ENCODE data around the gene PPP2R5C. TPM values are rescaled to one million over a fixed set of nuclear protein-coding genes. Genes with fewer than 3 reads are reported as not detected.

PPP2R5C gene
- total RNA-seq, 1 donor, result 114 TPM

DNA sequence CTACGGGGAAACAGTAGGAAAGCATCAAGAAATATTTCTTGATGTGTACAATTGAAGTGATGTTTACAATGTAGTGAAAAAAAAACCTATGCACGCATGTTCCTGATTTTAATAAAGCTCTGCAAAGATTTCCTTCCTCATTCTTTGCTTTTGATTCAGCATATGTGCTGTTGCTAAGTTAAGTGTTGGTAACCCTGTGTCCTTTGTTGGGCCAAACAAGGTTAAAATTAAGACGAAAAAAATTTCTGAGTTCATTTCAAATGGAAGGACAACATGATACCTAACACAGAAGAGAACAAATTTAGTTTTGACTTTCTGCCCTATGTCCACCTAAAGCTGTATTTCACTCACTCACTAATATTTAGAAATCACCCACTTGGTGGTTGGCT, 62.8 kb downstream of the PPP2R5C start:
- H3K4me3 ChIP-seq (ENCODE audit: low read depth, low read length), result no peak overlapping the region
- DNase-seq (ENCODE audit: low read depth), result no peak
- TF ChIP-seq, protein P1, sequence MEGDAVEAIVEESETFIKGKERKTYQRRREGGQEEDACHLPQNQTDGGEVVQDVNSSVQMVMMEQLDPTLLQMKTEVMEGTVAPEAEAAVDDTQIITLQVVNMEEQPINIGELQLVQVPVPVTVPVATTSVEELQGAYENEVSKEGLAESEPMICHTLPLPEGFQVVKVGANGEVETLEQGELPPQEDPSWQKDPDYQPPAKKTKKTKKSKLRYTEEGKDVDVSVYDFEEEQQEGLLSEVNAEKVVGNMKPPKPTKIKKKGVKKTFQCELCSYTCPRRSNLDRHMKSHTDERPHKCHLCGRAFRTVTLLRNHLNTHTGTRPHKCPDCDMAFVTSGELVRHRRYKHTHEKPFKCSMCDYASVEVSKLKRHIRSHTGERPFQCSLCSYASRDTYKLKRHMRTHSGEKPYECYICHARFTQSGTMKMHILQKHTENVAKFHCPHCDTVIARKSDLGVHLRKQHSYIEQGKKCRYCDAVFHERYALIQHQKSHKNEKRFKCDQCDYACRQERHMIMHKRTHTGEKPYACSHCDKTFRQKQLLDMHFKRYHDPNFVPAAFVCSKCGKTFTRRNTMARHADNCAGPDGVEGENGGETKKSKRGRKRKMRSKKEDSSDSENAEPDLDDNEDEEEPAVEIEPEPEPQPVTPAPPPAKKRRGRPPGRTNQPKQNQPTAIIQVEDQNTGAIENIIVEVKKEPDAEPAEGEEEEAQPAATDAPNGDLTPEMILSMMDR (IDR thresholded peaks at IDR 0.05; ENCODE audit: insufficient read depth, low read length), result no peak

DNA sequence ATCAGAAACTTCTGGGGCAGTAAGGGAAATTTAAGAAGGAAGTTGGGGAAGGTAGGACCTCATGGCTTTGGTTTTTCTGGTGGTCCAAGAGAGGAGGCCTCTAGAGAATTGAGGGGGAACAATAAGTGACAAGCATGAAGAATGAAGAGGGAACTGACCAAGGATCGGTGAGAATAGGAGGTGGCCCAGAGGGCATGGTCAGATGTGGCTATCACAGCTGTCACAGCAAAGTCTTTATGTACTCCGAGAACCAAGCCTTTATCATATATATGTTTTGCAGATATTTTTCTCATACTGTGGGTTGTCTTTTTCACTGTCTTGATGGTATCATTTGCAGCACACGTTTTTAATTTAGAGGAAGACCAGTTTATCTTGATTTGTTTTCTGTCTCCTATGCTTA, 64.3 kb downstream of the PPP2R5C start:
- no peak overlapping the region for H3K4me3 ChIP-seq (ENCODE audit: low read depth, low read length)
- DNase-seq (ENCODE audit: low read depth), result no peak
- TF ChIP-seq, protein P1 (IDR thresholded peaks at IDR 0.05; ENCODE audit: insufficient read depth, low read length), result no peak

DNA sequence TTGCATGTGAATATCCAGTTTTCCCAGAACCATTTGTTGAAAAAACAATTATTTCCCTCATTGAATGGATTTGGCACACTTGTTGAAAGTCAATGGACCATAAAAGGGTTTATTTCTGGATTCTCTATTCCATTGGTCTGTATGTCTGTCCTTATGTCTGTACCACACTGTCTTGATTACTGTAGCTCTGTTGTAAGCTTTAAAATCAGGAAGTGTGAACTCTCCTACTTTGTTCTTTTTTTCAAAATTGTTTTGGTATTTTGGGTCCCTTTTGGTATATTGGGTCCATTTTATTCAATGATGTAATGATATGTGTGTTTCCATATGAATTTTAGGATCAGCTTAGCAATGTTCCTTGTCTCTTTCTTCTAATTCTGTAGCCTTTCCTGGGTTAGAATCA, 64.8 kb downstream of the PPP2R5C start:
- H3K4me3 ChIP-seq (ENCODE audit: low read depth, low read length), result no peak overlapping the region
- no peak for DNase-seq (ENCODE audit: low read depth)
- TF ChIP-seq, protein P1 (IDR thresholded peaks at IDR 0.05; ENCODE audit: insufficient read depth, low read length), result no peak

DNA sequence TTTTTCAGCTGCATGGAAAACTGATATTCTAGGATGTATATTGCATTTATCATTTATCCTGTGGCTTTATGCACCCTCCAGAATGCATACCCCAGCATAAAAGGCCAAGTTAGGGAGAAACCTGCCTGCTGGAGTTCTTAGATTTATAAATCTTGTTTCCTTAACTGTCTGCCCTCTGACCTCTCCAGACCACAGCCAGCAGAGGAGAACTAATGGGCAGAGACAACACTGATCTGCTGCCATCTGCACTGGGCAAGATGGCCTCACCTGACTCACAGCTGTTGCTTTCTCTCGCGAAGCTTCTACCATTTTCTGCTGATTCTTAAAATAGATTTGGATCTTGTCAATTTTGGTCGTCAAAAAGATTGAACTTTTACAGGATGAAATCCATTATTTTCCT, 65.8 kb downstream of the PPP2R5C start:
- H3K4me3 ChIP-seq (ENCODE audit: low read depth, low read length), result no peak overlapping the region
- TF ChIP-seq, protein P1 (IDR thresholded peaks at IDR 0.05; ENCODE audit: insufficient read depth, low read length), result no peak
- no peak for DNase-seq (ENCODE audit: low read depth)

DNA sequence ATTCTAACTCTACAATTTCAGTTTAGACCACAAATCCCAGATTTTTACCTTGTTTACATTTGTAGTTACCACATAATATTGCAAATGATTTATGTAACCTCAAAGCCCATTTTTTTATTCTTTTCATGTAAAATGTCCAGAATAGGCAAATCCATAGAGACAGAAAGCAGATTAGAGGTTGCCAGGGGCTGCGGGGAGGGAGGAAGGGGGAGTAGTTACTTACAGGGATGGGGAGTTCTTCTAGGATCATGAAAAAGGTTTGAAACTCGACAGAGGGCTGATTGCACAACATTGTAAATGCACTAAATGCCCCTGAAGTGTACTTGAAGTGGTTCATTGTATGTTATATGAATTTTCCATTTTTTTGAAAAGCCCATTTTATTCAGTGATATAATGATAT, 66.5 kb downstream of the PPP2R5C start:
- TF ChIP-seq, protein P1 (IDR thresholded peaks at IDR 0.05; ENCODE audit: insufficient read depth, low read length), result no peak
- no peak overlapping the region for H3K4me3 ChIP-seq (ENCODE audit: low read depth, low read length)
- DNase-seq (ENCODE audit: low read depth), result peak; percentile 48

DNA sequence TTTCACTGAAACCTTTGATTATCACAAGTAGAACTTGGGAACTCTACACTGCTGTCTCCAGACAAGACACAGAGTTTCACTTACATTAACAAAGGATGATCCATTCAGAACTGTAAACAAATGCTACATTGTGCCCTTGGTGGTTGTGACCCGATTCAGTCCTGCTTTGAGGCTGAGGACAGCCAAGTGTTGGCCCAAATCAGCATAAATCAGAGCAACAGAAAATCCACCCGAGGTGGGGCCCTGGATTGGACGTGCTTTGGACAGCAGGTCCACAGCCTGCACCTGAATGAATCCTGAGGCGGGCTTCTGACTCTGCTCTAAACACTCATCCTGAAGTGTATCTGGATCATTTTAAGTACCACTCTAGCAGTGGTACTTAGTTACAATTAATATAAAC, 68.8 kb downstream of the PPP2R5C start:
- H3K4me3 ChIP-seq (ENCODE audit: low read depth, low read length), result no peak overlapping the region
- TF ChIP-seq, protein P1 (IDR thresholded peaks at IDR 0.05; ENCODE audit: insufficient read depth, low read length), result no peak
- DNase-seq (ENCODE audit: low read depth), result no peak

DNA sequence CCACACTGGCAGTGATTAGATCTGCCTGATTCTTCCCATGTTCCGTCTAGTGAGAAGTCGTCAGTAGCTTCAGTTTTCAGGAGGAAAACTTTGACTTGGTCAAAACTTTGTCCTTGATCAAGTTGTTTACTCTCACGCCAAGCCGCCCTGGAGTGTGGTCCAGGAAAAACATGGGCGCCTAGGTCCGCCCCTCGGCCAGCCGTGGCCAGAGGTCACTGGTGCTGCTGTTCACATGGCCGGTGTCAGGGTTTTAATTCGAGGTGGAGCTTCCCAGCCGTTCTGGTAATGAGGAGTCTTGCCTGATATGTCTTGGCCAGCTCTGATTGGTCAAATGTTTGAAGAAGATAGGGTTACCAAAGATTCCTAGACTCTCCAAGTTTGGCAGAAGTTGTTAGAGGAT, 71.5 kb downstream of the PPP2R5C start:
- TF ChIP-seq, protein P1 (IDR thresholded peaks at IDR 0.05; ENCODE audit: insufficient read depth, low read length), result no peak
- DNase-seq (ENCODE audit: low read depth), result no peak
- no peak overlapping the region for H3K4me3 ChIP-seq (ENCODE audit: low read depth, low read length)

Data from fibroblast of the aortic adventitia (primary cell).